SH-SY5Y (cell line): Measurements from ENCODE around the gene FITM1.

Source experiments
- GATA2 ChIP-seq: IDR thresholded peaks from 2 replicates; pipeline ENCODE4 v1.6.1; 2011; ENCODE audit warnings: mild to moderate bottlenecking, low read depth, low read length
- GATA3 ChIP-seq: IDR thresholded peaks from 2 replicates; pipeline ENCODE4 v1.6.1; 2011; ENCODE audit warnings: low read depth, mild to moderate bottlenecking, low read length, moderate library complexity

The FITM1 gene

GRCh38 chr14:24181371-24182077, 51.1 kb downstream of the FITM1 start:
- TF ChIP-seq GATA3, result no peak
- TF ChIP-seq GATA2, result no peak
